Spleen (tissue), 7 donors: ENCODE results near the gene ZBTB34.

Experiments used
- CTCF ChIP-seq, 11 experiments: fragments of 200-600 bp in 7 of 11; fragments of 450-650 bp in 4 of 11; sonication (generic) in 4 of 11; IDR thresholded peaks in 8 of 11; conservative IDR thresholded peaks in 3 of 11; 1 replicate in 7 of 11; 2 replicates in 4 of 11; pipeline versions ENCODE4 v1.4.0 to v1.8.0; 2016 to 2021; ENCODE audit warnings: antibody characterized with exemption in 11 of 11, inconsistent platforms in 4 of 11, mild to moderate bottlenecking in 1 of 11
- POLR2A ChIP-seq, 3 donors: fragments of 450-650 bp; IDR thresholded peaks; one replicate each; pipeline ENCODE4 v1.5.1; 2017; ENCODE audit warnings: antibody characterized with exemption in 3 of 3, mild to moderate bottlenecking in 1 of 3
- POLR2AphosphoS5 ChIP-seq, 3 donors: sonication (generic); formaldehyde crosslinking; IDR thresholded peaks; one replicate each; pipeline ENCODE4 v1.5.1; 2017; ENCODE audit warnings: antibody characterized with exemption in 3 of 3
- donor health status: DM: no; HTN: no; CAD: no; lungs with moderate emphysema.
- donor health status: DM: no; HTN: no; CAD: no.
- donor health status: DM: no; HTN: no; CAD: no.

DNA sequence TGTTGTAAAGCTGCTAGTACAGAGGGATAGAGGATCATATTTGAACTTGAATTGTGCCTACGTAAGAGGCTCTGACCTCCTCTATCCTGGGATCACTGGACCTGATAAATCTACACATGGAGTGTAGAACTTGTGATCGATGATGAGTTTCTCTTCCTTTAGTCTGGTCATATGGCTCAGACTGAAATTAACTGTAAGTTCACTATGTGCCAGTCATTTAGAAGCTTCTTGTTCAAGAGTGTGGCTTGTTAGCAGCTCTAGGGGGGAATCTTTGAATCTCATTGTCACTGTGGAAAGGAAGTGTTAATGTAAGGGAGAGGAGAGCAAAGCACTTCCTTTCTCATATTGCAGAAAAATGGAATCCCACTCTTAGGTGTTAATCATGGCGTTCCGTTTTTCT is 12.1 kb downstream of the ZBTB34 start:
- no peak for TF ChIP-seq CTCF (IDR thresholded peaks at IDR 0.05 in 8 of 11, conservative IDR thresholded peaks at IDR 0.05 in 3 of 11)
- no peak for TF ChIP-seq POLR2A (IDR thresholded peaks at IDR 0.05)
- no peak for TF ChIP-seq POLR2AphosphoS5 (IDR thresholded peaks at IDR 0.05)
